Measurements from ENCODE around the gene RAD51B. TPM values are rescaled to one million over a fixed set of nuclear protein-coding genes. Genes with fewer than 3 reads are reported as not detected.
"Not testable (repeated sequence)": the region's sequence is repeated elsewhere in the genome, so short reads cannot be mapped to it uniquely, and the experiment has no call there.

RAD51B gene
- total RNA-seq, 1 donor from 2014 or later: 26.1 TPM

DNA sequence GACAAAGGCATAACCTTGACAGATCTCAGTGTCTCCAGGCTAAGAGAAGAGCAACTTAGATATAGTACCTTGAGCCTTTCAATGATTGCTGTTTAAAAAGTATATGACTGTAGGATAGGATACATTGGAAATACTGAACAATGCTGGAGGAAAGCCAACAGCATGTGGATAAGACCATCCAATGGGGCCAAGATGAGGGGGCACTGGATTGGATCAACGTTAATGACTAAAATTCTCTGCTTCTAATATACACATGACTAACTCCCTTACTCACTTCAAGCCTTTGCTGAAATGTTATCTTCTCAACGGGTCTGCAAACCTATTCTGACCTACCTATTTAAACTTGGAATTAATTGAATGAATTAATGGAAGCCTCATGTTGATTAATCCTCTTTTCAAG lies 354.9 kb downstream of the RAD51B start:
- H3K27ac Mint-ChIP-seq: no peak overlapping the region
- intact Hi-C loops (cut with micrococcal nuclease): no loop called here

DNA sequence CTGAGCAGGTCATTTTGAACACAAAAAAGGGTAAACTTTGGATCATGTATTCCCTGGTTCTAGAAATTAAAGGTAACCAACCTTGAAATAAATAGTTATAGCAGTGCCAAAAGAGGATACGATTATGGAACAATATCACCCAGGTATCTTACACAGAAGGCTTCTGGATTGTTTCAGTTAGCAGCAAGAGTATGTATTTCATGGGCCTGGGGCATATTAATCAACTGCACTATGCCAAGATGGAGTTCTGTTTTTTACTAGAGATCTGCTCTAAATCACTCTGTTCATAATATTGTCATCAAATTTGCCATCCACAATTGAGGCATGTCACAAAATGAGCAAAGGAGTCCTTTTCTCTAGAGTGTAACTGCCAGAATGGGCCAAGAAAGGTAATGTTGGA lies 357.1 kb downstream of the RAD51B start:
- H3K27ac Mint-ChIP-seq: no peak overlapping the region
- intact Hi-C loops (cut with micrococcal nuclease): no loop called here
- H3K4me1 Mint-ChIP-seq (ENCODE audit: low read depth): peaks cover 12% of the 10 kb centered on the region
- no peaks in the 10 kb centered on the region for H3K9me3 Mint-ChIP-seq
- no peaks in the 10 kb centered on the region for H3K27me3 Mint-ChIP-seq (ENCODE audit: insufficient read depth)
- peaks cover 2% of the 10 kb centered on the region for H3K36me3 Mint-ChIP-seq (ENCODE audit: low read depth)
- no peak for DNase-seq (ENCODE audit: low spot score)
- H3K4me3 Mint-ChIP-seq: no peak overlapping the region

More for the DNA sequence above, 354.9 kb downstream of the RAD51B start:
- no peak overlapping the region for H3K4me3 Mint-ChIP-seq
- no peaks in the 10 kb centered on the region for H3K4me1 Mint-ChIP-seq (ENCODE audit: low read depth)
- H3K27me3 Mint-ChIP-seq (ENCODE audit: insufficient read depth): no peaks in the 10 kb centered on the region
- H3K36me3 Mint-ChIP-seq (ENCODE audit: low read depth): peaks cover 2% of the 10 kb centered on the region
- no peak for DNase-seq (ENCODE audit: low spot score)
- no peaks in the 10 kb centered on the region for H3K9me3 Mint-ChIP-seq

DNA sequence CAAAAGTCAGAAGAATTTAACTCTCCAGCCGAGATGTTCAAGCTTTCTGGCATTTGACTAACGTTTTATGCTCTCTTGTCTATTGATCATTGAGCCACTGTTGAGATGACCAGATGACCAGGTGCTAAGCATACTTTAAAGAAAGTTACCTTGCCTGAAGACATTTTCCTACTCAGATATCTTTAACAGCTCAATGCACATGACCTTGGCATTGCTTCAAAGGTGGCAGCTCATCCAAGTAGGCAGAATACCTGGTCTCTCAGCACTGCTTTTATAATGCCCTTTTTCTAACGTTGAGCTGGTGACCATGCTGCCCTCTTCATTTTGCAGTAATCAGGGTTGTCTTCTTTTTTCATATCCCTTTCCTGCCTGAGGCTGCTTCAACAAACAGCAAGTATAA lies 358.1 kb downstream of the RAD51B start:
- peaks cover 23% of the 10 kb centered on the region for H3K4me1 Mint-ChIP-seq (ENCODE audit: low read depth)
- H3K9me3 Mint-ChIP-seq: no peaks in the 10 kb centered on the region
- peaks cover 2% of the 10 kb centered on the region for H3K36me3 Mint-ChIP-seq (ENCODE audit: low read depth)
- H3K27ac Mint-ChIP-seq: no peak overlapping the region
- DNase-seq (ENCODE audit: low spot score): no peak
- H3K4me3 Mint-ChIP-seq: no peak overlapping the region
- intact Hi-C loops (cut with micrococcal nuclease): no loop called here
- H3K27me3 Mint-ChIP-seq (ENCODE audit: insufficient read depth): no peaks in the 10 kb centered on the region

DNA sequence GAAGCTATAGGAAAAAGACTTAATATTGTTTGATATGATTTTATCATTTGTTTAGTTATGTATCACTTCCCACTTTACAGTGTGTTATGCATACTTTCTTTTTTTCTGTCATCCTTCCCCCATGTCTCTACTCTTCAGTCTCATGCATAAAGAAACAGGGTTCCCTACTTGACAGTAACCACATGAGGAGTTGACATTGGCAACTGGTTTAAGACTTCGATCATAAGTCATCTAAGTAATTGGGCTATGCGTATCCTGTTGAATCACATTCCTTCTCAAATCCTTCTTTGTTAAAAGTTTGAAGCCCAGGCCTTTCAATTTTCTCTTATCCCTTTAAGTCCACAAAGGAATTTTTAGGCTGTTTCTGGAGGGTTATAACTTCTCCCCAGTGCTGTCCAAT lies 358.7 kb downstream of the RAD51B start:
- Mint-ChIP-seq H3K9me3 (no peaks in the 10 kb centered on the region), H3K4me1 (ENCODE audit: low read depth) (peaks cover 28% of the 10 kb centered on the region), H3K27me3 (ENCODE audit: insufficient read depth) (no peaks in the 10 kb centered on the region), H3K27ac (no peak overlapping the region), H3K36me3 (ENCODE audit: low read depth) (peaks cover 2% of the 10 kb centered on the region), H3K4me3 (no peak overlapping the region)
- intact Hi-C loops (cut with micrococcal nuclease): no loop called here
- no peak for DNase-seq (ENCODE audit: low spot score)

DNA sequence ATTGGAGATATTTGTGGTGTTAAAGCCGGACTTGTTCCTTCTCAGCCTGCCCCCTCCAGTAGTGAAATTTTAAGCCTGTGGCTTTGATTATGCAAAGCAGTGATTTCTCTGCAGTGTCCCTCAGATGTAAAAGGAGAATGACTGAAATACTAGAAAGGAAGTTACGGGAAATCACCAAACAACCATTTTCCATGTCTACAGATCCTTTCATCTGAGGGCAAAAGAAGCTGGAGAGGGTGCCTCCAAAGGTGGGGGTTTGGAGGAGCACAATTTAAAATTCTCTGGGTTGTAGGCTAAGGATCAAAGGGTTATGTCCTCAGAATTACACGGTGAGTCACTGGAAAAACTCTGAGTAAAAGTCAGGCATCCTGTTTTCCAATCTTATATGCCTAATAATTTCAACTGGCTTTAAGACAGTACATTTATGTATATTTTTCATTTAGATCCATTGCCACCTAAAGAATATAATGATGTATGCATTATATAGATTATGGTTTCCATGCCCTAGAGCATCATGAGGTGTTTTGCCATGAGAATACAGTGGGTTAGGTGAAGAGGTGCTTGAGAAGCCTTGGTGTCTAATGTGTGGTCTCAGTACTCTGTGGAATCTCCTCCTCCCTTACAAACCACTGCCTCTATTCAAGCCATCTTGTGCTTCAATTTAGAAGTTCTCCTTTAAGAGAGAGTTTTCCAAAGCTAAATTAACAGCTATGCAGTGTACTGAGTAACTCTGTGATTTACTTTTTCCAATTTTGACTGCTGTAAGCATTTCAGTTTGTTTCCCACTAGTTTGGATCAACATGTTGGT lies 362.1 kb downstream of the RAD51B start:
- Mint-ChIP-seq H3K36me3 (ENCODE audit: low read depth) (no peaks in the 10 kb centered on the region), H3K4me1 (ENCODE audit: low read depth) (peaks cover 30% of the 10 kb centered on the region), H3K4me3 (no peak overlapping the region), H3K27ac (no peak overlapping the region), H3K9me3 (no peaks in the 10 kb centered on the region), H3K27me3 (ENCODE audit: insufficient read depth) (no peaks in the 10 kb centered on the region)
- DNase-seq (ENCODE audit: low spot score): no peak
- intact Hi-C loops (cut with micrococcal nuclease): loop anchor here (1.0 to 2.0 kb wide), 2 partner anchors 30 to 613 kb away; no protein-coding TSS in a partner anchor

DNA sequence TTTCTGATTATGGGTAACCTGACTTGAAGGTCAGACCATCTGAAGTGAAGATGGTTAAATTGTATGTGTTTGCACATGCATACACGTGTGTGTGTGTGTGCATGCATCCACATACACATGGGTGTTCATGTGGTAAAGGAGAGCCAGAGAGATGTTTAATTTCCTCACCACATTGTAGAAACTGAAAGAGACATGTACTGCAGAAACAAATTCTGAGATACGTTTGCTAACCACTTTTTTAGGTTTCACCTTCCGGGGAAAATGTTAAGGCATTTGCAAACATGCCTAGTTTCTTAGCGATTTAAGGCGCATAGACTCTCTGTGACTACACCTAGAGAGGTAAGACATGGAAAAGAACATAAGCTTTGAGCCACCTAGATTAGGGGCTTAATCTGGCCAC lies 362.9 kb downstream of the RAD51B start:
- no peaks in the 10 kb centered on the region for H3K27me3 Mint-ChIP-seq (ENCODE audit: insufficient read depth)
- H3K4me3 Mint-ChIP-seq: peak overlapping the region; percentile 2
- H3K9me3 Mint-ChIP-seq: no peaks in the 10 kb centered on the region
- intact Hi-C loops (cut with micrococcal nuclease): loop anchor here (1.0 to 2.0 kb wide), 2 partner anchors 29 to 612 kb away; no protein-coding TSS in a partner anchor
- peaks cover 30% of the 10 kb centered on the region for H3K4me1 Mint-ChIP-seq (ENCODE audit: low read depth)
- peak overlapping the region; percentile 68 for H3K27ac Mint-ChIP-seq
- H3K36me3 Mint-ChIP-seq (ENCODE audit: low read depth): no peaks in the 10 kb centered on the region
- peak; percentile 15 for DNase-seq (ENCODE audit: low spot score)

DNA sequence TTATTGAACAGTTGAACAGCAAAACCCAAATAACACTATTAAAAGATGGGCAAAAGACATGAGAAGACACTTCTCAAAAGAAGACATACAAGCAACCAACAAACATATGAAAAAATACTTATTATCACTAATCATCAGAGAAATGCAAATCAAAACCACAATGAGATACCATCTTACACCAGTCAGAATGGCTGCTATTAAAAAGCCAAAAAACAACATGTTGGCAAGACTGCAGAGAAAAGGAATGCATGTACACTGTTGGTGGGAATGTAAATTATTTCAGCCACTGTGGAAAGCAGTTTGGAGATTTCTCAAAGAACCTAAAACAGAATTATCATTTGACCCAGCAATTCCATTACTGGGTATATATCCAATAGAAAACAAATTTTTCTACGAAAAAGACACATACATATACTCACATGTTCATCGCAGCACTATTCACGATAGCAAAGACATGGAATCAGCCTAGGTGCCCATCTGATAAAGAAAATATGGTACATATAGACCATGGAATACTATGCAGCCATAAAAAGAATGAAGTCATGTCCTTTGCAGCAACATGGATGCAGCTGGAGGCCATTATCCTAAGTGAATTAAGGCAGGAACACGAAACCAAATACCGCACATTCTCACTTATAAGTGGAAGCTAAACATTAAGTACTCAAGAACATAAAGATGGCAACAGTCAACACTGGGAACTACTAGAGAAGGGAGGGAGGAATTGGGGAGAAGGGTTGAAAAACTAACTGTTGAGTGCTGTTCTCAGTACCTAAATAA lies 367.1 kb downstream of the RAD51B start:
- H3K4me1 Mint-ChIP-seq (ENCODE audit: low read depth): peaks cover 18% of the 10 kb centered on the region
- H3K27me3 Mint-ChIP-seq (ENCODE audit: insufficient read depth); H3K4me3 Mint-ChIP-seq; H3K9me3 Mint-ChIP-seq; H3K27ac Mint-ChIP-seq; DNase-seq (ENCODE audit: low spot score); H3K36me3 Mint-ChIP-seq (ENCODE audit: low read depth); intact Hi-C loops (cut with micrococcal nuclease): not testable (repeated sequence)

DNA sequence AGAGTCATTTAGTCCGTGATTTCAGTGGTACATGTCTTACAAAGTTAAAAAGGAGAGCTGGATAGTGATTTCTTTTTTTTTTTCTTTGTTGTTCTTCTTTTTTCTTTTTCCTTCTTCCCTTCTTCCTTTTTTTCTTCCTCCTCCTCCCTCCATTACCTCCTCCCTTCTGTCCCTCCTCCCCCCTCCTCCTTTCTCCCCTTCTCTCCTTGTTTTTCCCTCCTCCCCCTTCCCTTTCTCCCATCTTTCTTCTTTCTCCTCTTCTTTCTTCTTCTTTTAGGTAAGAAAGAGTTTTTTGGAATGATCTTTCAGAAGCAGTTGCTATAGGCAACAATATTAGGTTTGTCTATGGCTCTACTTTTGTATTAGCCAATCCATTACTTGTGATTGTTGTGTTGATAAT lies 368.6 kb downstream of the RAD51B start:
- Mint-ChIP-seq H3K4me3 (no peak overlapping the region), H3K4me1 (ENCODE audit: low read depth) (peaks cover 3% of the 10 kb centered on the region), H3K27ac (no peak overlapping the region), H3K36me3 (ENCODE audit: low read depth) (no peaks in the 10 kb centered on the region), H3K9me3 (no peaks in the 10 kb centered on the region), H3K27me3 (ENCODE audit: insufficient read depth) (peaks cover 4% of the 10 kb centered on the region)
- intact Hi-C loops (cut with micrococcal nuclease): no loop called here
- no peak for DNase-seq (ENCODE audit: low spot score)

DNA sequence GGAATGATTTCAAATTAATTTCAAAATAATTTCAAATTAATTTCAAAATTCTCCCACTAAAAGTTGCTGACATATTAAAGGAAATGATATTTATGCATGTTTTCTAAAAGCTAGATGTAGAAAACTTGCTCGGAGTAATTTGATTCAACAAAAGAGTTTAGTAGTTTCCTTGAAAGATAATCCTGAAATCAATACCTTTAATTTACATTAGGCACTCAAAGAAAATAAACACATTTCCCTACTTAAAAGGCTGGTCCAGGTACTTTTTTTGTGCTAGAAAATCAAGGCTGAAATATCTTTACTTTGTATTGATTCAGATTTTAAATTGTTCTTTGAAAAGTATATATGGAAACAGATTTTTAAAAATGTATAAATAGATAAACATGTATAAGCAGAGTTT lies 370.5 kb downstream of the RAD51B start:
- intact Hi-C loops (cut with micrococcal nuclease): no loop called here
- Mint-ChIP-seq H3K9me3 (no peaks in the 10 kb centered on the region), H3K4me1 (ENCODE audit: low read depth) (no peaks in the 10 kb centered on the region), H3K36me3 (ENCODE audit: low read depth) (no peaks in the 10 kb centered on the region), H3K27ac (no peak overlapping the region), H3K4me3 (no peak overlapping the region), H3K27me3 (ENCODE audit: insufficient read depth) (peaks cover 4% of the 10 kb centered on the region)
- DNase-seq (ENCODE audit: low spot score): no peak

DNA sequence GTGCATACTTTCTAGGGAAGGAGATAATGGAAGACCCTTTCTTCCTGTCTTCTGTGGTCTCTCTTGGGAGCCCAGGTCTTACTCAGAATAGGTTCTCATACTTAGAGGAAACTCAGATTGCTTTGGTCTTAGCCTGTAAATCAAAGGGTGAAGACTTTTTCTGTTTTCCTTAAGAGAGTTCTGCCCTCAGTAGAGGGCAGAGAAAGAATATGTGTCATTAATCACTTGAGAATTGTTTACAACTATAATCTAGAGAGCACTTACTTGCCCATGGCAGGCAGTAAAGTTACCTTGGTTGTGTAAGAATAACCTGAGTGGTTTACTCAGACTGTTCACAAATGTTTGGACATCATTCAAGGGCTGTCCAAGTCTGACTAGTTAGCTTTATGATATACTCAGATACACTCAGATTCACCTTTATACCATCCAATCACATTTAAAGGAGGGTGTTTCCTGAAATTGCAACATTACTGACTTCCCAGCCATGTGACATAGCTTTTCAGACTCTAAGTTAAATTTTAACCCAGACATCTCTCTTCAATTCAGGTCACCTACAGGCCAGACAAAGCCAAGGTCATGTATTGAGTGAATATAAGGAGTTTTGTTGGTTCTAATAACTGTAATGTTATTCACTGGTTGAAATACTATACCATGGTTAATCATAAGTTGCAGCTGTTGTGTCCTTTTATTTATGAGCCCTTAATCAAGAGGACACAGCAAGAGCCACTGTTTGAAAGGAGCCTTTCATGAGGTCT lies 372.2 kb downstream of the RAD51B start:
- no peak overlapping the region for H3K27ac Mint-ChIP-seq
- no peaks in the 10 kb centered on the region for H3K9me3 Mint-ChIP-seq
- H3K4me3 Mint-ChIP-seq: no peak overlapping the region
- no peaks in the 10 kb centered on the region for H3K36me3 Mint-ChIP-seq (ENCODE audit: low read depth)
- H3K4me1 Mint-ChIP-seq (ENCODE audit: low read depth): no peaks in the 10 kb centered on the region
- intact Hi-C loops (cut with micrococcal nuclease): no loop called here
- DNase-seq (ENCODE audit: low spot score): no peak
- H3K27me3 Mint-ChIP-seq (ENCODE audit: insufficient read depth): peaks cover 4% of the 10 kb centered on the region

DNA sequence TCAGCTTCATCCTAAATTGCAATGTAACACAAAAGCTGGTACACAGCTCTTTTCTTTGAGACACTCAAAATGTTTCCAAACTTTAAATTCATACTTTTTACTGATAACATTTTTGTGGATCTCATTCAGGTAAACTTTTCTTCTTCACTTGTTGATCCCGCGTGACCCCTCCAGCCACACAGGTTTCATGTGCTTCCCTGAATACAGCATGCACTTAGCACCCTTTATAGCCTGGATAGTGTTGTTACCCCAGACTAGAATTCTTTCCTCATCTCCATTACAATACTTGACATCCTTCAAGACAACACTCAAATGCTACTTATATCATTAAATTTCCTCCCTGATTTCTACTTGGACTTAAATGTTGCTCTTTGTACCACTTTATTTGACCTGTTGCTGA lies 373.4 kb downstream of the RAD51B start:
- H3K4me1 Mint-ChIP-seq (ENCODE audit: low read depth): no peaks in the 10 kb centered on the region

DNA sequence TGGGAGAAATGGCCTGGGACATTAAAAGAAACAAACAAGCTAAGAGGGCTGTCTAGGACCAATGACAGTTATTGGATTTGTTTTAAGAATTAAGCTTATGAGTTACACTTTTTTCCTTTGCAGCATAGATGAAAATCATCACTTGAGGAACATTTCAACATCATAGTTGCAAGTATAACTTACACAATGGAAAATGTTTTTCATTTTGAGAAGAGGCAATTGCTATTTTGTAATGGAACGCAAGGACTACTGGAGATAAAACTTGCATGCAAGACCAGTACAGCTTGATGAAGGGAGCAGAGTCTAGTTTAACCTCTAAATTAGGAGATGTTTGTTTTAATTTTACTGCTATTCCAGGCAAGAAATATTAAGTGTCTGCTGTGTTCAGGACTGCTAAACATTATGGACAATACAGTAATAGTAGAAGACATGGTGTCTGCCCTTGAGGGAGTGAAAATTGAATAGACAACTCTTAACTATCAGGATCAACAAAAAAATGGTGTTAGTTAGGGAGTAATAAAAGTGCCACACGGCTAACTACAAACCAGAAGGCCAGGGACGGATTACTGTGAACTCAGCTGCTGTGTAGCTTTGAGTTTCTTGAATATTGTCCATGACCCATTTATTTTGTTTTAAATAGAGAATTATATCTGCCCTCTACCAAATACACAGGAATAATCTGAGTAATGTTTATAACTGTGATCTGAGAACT lies 374.5 kb downstream of the RAD51B start:
- Mint-ChIP-seq H3K36me3 (ENCODE audit: low read depth) (peaks cover 2% of the 10 kb centered on the region), H3K9me3 (no peaks in the 10 kb centered on the region), H3K4me3 (no peak overlapping the region), H3K27me3 (ENCODE audit: insufficient read depth) (peaks cover 6% of the 10 kb centered on the region), H3K4me1 (ENCODE audit: low read depth) (peaks cover 4% of the 10 kb centered on the region), H3K27ac (no peak overlapping the region)
- no peak for DNase-seq (ENCODE audit: low spot score)
- intact Hi-C loops (cut with micrococcal nuclease): no loop called here

More for the DNA sequence above, 373.4 kb downstream of the RAD51B start:
- Mint-ChIP-seq H3K27me3 (ENCODE audit: insufficient read depth) (peaks cover 10% of the 10 kb centered on the region), H3K9me3 (no peaks in the 10 kb centered on the region), H3K27ac (no peak overlapping the region), H3K36me3 (ENCODE audit: low read depth) (peaks cover 2% of the 10 kb centered on the region), H3K4me3 (no peak overlapping the region)
- intact Hi-C loops (cut with micrococcal nuclease): no loop called here
- no peak for DNase-seq (ENCODE audit: low spot score)
